KG1 (cell line): Measurements from ENCODE around the gene B3GAT3.
"Not testable (repeated sequence)": the region's sequence is repeated elsewhere in the genome, so short reads cannot be mapped to it uniquely, and the experiment has no call there.

Experiments used
- DNase-seq: peaks from one replicate; lab custom pipeline; 2025; lab: John Stamatoyannopoulos, UW

B3GAT3 gene

DNA sequence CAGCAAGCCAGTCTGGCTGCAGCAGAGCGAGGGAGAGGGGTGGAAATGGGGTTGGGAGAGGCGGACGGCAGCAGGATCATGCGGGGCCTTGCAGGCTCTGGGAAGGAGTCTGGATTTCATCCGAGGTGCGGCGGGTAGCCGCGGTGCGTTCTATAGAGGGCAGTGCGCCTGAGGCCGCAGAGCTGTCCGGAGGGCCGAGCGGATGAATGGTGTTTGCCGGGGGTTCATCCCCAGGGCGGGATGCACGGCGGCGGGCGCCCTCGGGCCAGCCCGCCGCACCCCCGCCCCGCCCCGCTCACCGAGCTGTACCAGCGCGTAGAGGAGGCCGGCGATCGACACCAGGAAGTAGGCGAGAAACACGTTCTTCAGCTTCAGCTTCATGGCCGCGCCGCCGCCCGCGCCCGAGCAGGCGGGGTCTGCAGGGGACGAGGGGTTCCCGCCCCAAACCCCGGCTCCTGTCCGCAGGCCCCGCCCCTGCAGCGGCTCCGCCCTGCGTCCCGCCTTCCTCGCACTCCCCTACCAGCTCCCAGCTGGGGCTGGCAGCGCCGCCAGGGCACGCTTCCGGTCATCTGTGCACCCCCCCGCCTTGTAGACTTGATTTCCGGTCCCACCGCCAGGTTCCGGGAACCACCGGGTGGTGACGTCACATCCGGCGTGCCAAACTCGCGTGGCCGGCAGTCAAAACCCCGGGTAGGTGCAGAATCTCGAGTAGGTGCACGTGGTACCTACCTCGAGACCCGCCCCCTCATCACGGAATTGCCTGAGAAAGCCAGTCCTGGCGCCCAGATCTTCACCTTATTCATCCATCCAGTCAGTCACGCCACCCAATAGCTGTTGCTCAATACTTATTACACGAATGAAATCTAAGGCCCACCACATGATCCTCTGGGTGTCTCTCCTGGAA, at the start of gene B3GAT3:
B3GAT3 (minus strand) TSS at position 420 of the 904 bp plus-strand sequence; CDS start at position 381, 39 bp downstream.
- peak; percentile 87 for DNase-seq

DNA sequence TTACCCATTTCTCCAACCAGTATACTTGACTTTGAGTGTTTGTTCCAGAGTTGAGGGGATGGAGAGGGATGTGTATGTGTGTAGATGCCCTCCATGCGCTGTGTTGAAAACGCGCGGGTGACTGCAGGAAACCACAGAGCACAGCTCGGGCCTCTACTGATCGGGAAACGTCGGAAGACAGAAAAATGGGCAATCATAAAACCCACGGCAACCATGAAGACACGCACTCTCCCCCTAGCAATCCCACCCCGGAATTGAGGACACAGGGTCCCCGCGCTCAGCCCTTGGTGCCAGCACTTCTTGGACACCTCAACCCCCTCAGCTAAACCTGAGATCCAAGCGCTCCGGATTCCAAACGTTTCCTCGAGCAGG, 49.4 kb upstream of the B3GAT3 start:
- DNase-seq, result peak; percentile 87

DNA sequence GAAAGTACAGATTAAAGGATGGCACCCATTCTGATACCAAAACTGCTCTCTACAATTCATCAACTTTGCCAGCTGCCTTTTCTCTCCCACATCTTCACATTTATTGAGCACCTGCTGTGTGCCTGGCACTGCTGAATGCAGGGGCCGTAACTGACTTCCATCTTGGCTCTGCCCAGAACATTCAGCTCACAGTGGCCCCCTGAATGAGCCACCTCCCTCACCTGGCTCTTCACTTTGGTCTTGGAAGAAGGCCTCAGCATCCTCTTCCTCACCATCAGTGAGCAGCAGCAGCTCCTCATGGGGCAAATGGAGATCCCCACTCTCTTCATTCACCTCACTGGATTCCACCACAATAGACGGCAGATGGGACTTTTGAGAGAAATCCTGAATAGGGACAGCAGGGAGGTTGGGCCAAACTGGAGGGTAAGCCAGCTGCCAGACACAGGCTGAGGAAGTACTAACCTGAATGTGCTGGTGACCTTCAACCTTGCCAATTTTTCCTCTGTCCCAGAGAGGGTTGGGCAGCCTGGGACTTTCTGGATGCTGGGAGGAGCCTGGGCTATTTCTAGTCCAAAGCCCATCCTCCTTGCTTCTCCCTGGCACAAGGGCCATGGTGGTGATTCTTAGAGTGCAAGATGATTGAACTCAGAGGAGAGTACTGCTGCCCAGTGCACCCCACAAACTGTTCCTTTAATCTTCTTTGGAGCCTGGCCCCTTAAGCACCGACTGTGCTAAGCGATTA, 47.8 kb upstream of the B3GAT3 start:
- DNase-seq, result no peak

DNA sequence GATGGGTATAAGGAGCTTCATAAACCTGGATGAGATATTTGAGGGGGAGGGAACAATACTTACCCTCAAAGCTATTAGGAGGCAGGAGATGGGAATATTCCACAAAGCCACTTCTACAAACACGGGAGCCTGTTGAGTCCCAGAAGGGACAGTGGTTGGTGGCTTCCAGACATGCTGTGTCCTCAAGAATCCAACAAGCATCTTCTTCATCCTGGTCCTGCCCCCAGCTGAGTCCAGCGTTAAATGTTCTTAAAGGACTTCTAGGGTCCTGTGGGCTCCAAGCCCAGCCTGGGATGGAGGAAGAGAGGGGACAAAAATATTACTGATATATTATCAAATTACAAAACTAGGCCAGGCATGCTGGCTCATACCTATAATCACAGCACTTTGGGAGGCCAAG, 45.7 kb upstream of the B3GAT3 start:
- no peak for DNase-seq

DNA sequence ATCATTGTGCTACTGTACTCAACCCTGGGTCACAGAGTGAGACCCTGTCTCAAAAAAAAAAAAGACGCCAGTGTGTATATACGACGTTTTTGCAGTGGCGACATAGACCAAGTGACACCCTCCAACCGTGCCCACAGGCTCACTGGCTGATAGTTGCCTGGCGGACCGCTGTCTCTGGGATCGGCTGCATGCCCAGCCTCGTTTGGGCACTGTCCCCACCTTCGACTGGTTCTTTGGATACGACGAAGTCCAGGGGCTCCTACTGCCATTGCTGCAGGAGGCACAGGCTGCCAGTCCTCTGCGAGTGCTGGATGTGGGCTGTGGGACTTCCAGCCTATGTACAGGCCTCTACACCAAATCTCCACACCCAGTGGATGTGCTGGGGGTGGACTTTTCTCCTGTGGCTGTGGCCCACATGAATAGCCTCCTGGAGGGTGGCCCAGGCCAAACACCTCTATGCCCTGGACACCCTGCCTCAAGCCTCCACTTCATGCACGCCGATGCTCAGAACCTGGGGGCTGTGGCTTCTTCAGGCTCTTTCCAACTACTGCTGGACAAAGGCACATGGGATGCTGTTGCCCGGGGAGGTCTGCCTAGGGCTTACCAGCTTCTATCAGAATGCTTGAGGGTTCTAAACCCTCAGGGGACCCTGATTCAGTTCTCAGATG, 44.6 kb upstream of the B3GAT3 start:
- no peak for DNase-seq

DNA sequence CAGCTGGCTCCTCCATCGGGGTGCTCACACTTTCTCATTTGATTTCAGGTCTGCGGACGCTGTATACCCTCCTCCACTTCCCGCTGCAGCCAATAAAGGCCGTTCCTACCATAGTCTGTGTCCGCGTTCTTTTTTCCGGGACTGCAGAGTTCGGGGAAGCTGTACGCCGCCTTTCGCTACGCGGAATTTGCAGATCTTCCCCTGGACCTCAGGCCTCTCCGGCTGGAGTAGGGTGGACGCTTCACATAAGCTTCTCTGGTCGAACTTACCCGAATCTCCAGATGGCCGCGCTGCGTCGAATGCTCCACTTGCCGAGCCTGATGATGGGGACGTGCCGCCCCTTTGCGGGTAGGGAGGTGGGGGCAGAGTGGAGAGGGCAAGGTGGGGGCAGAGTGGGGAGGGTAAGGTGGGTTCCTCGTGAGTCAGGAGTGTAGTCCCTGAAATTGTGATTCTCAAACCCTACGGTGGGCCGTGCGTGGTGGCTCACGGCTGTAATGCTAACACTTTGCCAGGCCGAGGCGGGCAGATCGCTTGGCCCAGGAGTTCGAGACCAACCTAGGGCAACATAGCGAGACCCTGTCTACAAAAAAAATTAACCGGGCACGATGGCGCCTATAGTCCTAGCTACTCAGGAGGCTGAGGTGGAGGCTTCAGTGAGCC, 43.9 kb upstream of the B3GAT3 start:
- DNase-seq, result peak; percentile 44

DNA sequence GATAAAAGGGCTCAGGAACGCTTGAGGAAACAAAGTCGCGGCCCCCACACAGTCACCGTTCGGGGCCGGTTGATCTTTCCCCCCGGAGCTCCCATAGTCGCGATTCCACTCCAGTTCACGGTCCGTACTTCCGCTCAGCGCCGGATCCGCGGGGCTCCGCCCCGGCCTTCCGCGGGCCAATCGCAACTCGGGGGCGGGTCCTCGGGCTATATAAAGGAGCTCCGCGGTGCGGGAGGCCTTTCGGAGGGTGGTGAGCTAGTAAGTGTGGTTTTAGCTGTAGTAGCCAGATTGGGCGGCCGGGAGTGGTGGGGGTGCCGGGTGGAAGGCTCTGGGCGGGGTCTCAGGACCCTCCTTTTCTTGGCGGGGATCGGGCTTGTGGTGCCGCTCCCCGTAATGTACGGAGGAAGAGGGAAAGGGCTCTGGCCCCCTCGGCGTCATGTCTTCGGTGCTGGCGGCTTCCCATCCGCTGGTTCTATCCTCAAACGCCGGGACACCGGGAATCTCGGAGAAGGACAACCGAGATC, 43.4 kb upstream of the B3GAT3 start, which contains the start of the genes C11orf98 and CSKMT:
C11orf98 (minus strand) TSS at position 136 of the 524 bp plus-strand sequence; CDS start at position 95, 41 bp downstream.
CSKMT (plus strand) TSS at position 238 of the 524 bp plus-strand sequence. CDS start 568 bp downstream, outside the sequence.
- peak; percentile 95 for DNase-seq

DNA sequence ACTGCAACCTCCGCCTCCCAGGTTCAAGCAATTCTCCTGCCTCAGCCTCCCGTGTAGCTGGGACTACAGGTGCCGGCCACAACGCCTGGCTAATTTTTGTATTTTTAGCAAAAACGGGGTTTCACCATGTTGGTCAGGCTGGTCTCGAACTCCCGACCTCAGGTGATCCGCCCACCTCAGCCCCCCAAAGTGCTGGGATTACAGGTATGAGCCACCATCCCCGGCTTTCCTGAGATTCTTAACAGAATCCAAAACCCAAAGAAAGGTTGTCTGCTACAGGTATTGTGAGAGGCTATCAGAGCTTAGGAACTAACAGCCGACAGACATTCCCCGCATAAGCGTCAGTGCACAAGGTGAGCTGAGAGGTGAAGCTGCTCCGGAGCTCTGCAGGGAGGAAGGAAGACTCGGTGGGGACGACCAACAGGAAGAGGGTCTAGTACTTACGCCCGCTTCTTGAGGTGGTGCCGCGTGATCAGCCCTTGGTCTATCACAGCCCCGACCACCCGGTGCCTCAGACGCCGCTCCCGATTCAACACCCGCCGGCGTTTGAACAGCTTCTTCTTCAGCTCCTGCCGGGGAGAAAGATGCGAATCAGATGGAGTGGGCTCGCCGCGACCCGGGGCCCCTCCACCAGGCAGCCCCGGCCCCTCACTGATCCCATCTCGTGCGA, 42.8 kb upstream of the B3GAT3 start:
- peak; percentile 91 for DNase-seq

DNA sequence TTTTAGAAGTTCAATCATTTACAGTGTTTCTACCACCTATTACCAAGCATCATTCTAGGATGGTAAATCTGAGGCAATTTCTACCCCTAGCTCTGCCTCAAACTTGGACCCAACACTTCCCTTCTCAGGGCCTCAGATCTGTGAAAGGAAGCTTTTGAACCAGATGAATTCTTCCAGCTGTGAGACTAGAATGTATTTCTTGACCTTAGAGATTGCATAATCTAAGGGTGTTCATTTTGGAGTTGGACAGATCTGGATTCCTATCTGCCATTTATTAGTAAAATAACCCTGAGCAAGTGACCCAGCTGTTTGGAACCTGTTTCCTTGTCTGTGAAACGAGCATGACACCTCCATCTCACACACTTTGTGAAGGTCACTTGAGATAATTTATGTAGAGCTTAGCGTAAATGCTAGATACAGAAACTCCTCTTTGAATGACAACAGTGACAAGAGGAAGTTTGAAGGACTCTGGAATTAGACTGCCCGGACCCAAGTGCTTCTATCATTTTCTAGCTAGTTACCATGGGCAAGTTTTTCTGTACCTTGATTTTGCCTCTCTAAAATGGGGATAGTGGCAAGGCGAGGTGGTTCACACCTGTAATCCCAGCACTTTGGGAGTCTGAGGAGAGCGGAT, 35.1 kb upstream of the B3GAT3 start:
- no peak for DNase-seq

DNA sequence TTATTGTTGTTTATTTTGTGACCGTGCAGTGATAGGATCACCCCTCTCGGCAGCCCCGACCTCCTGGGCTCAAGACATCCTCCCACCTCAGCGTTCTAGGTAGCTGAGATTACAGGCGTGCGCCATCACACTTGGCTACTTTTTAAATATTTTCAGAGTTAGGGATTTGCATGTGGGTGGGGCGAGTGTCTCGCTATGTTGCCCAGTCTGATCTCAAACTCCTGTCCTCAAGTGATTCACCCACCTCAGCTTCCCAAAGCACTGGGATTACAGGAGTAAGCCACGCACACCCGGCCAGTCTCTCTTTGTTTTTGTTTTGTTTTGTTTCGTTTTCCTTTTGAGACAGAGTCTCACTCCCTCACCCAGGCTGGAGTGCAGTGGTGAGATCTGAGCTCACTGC, 32.5 kb upstream of the B3GAT3 start:
- no peak for DNase-seq

DNA sequence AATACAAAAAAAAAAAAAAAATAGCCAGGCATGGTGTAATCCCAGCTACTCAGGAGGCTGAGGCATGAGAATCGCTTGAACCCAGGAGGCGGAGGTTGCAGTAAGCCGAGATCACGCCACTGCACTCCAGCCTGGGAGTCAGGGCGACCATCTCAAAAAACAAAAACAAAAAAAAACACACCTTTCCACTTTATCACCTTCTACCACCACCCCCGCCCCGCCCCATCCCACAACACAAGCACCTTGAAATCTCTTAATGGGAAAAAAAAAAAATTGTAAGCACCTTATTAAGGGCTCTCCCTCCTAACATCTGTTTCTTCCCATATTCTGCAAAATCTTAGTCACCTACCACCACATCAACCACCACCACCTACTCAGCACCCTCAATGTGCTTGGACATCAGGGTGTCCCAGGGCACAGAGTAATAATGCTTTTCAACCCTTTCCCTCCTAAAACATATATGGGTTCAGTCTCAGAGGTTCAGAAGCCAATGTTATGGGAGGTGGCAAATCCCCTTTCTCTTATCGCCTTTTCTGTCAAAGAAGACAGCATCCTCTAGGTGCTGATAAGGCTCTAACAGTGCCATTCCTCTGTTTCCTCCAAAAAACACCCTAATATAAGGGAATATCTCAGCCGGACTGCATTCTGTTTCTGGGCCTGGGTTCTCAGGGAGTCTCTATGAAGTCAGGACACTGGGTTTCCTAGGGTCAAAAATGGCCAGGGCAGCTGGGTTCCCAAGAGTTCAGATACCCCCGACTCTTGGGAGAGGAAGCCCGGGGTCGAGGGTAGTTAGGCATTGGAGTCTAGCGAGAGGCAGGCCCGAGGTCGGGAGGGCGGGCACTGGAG, 30.6 kb upstream of the B3GAT3 start:
- no peak for DNase-seq

DNA sequence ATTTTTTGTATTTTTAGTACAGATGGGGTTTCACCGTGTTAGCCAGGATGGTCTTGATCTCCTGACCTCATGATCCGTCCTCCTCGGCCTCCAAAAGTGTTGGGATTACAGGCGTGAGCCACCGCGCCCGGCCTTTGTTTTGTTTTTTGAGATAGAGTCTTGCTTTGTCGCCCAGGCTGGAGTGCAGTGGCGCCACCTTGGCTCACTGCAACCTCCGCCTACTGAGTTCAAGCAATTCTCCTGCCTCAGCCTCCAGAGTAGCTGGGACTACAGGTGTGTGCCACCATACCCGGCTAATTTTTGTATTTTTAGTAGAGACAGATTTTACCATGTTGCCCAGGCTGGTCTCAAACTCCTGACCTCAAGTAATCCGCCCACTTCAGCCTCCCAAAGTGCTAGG, 28.5 kb upstream of the B3GAT3 start:
- DNase-seq, result not testable (repeated sequence)

DNA sequence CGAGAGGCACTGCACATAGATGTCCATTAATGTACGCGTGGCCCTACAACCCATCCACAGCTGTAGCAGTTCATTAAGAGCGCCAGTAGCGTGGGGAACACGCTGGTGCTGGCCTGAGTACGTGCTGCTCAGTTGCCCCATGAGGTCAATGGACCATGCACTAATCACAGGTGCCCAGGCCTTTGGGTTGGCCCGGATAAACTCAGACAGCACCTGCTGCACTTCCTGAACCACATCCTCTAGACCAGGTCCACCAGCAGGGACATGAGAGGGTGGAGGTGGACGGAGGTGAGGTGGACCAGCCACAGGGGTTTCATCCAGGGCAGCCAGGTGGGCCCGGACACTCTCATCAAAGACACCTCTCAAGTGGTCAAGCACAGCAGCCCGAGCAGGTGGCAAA, 27.7 kb upstream of the B3GAT3 start:
- DNase-seq, result no peak

DNA sequence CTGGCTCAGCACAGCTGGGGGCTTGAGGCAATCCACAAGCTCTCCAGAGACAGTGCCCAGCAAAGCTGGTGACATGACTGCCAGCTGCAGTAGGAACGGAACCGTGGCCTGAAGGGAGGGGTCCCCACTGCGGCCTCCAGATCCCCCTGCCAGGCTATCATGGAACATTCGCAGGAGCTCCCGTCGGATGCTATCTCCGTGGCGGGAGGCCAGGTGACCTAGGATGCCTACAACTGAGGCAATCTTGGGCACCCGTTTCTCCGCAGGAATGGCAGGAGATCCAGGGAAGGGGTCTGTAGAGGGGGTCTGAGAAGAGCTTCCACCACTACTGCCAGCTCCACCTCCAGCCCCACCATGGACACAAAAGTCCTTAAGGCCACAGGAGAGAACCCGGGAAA, 27.2 kb upstream of the B3GAT3 start:
- DNase-seq, result no peak

DNA sequence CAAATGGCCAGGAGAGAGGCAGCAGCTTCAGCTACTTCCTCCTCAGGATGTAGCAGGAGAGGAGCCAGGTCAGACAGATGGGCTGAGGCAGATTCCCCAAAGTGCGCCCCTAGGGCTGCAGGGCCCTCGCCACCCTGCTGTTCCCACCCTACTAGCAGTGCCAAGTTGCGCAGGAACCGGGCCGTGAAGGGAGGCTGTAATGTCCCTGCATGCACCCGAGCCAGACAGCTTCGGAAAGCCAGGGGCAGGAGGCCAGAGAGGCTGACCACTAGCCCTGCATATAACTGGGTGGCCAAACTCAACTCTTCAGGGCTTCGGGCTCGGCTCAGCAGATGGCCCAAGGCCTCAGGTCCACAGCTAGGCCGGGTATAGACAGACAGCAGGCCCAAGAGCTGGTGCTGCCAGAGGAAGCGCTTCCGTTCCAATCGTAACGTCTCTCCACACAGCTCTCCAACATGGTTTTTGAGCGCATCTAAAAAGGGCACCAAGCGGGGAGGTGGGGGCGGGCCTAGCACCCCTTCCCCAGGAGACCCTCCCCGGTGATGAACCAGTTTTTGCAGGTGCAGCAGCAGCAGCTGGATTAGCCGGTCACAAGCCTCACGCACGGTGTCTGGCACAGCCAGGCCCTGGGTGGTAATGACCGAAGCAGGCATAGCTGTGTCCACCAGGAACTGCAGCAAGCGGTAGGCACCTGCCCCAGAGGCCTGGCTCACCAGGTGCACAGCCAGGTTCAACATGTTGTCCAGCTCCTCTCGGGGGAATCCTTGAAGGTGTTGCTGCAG, 26.6 kb upstream of the B3GAT3 start:
- no peak for DNase-seq

DNA sequence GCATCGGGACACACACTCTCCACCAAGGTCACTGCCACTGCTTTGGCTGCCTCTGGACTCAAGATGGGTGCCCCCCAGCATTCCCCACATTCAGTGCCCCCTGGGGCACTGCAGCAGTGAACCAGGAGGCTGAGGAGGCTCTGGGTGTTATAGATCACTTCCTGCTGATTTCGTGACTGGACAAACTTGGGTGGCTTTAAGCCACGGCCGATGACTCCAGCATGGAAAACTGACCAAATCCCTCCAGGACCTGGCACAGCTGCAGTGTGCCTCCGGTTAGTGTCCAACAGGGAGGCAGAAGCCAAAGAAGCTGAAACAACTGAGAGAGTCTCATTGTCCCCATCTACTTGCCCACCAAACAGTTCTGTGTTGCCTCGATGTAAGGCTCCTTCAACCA, 25.8 kb upstream of the B3GAT3 start:
- DNase-seq, result no peak

DNA sequence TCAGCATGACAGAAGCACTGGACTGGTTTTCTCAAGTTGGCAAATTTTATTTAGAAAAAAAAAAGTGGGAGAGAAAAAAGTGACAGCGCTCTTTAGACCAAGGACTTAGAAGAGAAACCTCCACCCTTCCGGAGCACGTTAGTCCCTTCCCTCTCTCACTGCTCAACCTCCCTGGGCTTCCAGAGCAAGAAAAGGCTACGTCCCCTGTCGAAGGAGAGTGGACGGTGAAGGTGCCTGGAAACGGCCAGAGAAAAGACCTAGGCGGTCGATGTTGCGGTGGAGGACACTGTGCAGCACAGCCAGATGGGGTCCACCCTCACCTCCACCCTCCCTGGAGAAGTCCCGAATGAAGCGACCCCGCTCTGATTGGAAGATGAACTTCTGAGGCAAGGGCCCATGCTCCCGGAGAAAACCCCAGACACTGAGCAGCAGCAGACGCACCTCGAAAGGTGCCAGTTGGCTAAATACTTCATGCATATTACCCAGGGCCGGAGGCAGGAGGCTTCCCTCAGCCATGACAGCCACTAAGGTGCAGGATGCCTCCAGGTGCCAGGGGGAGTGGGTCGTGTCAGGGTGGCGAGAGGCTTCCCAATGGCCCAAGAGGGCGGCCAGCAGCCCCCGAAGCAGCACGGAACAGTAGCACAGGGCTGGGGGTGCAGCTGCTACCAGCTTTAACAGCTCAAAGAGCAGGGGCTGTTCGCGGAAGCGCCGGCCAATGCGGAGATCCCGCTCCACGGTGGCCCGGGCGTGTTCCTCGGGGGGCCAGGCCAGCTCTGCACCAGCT, 25.2 kb upstream of the B3GAT3 start:
- DNase-seq, result no peak
